Lower lobe of right lung (tissue), 2 donors: ENCODE data around the gene DMRTC2. TPM values are rescaled to one million over a fixed set of nuclear protein-coding genes. Genes with fewer than 3 reads are reported as not detected.

Experiments used
- ATAC-seq, 2 donors: fragments of 200-7000 bp; cut with Tn5 transposase; one replicate each; pipeline ENCODE4 v1.9.1; 2020 to 2022; ENCODE audit warnings: mild to moderate bottlenecking in 2 of 2, moderate library complexity in 2 of 2
- DNase-seq: peaks from one replicate; pipeline ENCODE4 v3.0.0-alpha.2; 2020
- H3K27ac ChIP-seq: fragments of 200-600 bp; one replicate; pipeline ENCODE4 v1.8.0; 2022
- H3K27me3 ChIP-seq: fragments of 200-600 bp; one replicate; pipeline ENCODE4 v1.8.0; 2022; ENCODE audit warnings: low read depth
- H3K36me3 ChIP-seq: fragments of 200-600 bp; one replicate; pipeline ENCODE4 v1.8.0; 2022; ENCODE audit warnings: mild to moderate bottlenecking
- H3K4me1 ChIP-seq: fragments of 200-600 bp; one replicate; pipeline ENCODE4 v1.8.0; 2022
- H3K4me3 ChIP-seq: fragments of 200-600 bp; one replicate; pipeline ENCODE4 v1.8.0; 2022; ENCODE audit warnings: mild to moderate bottlenecking
- H3K9me3 ChIP-seq: fragments of 200-600 bp; one replicate; pipeline ENCODE4 v1.8.0; 2022
- intact Hi-C: fragments of 100-400 bp; cut with DNase I; formaldehyde crosslinking; loops from one replicate; pipeline ENCODE4 v1.11.0; 2022
- total RNA-seq: library from RNA; stranded (reverse); fragmentation: NEBNext Ultra II Directional; extraction: Animal tissue kit (Norgen Biotek cat#: 25700); gene quantifications from one replicate; pipeline ENCODE4 v1.2.1, GENCODE V29; 2021
- TF ChIP-seq, protein P1 (sequence below): fragments of 200-600 bp; IDR thresholded peaks from one replicate; pipeline ENCODE4 v1.8.0; 2022; ENCODE audit warnings: antibody characterized with exemption, mild to moderate bottlenecking
- donor health status: DM: no; HTN: yes; CAD: no; lungs with severe emphysema.

Gene DMRTC2
- total RNA-seq, 1 donor from 2014 or later: not detected

DNA sequence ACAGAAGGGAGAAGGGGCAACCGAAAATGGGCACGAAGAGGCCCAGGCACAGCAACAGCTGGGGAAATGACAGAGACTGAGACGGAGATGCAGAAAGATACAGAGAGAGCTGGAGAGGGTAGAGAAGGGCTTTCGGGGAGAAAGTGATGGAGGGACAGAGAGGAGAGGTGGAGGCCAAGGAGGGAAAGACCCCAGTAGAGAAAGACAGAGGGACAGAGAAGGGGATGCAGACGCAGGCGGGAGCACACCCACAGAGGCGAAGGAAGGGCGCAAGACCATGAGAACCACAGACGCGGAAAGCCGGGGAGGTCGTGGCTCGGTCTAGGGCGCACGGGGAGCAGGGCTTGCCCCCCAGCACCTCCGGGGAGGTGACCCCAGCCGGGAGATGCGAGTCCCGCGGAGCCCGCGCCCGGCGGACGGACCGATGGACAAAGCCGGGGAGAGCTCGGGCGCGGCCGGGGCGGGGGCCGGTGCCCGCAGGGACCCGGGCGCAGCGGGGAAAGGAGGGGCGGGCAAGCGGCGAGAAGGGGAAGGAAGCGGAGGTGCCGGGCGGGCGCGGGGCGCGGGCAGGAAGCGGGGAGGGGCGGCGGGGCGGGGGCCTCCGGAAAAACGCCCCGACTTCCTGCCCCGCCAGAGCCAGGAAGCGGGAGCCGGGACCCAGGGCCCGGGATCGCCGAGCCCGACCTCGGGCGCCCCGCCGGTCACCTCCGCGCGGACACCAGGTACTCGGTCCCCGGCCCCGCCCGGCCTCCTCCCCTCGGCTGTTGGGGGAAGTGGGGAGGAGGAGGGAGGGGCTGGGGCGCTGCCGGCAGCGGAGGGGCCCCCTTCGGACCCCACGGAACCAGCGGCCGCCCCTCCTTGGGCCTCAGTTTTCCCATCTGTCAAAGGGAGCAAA, 38.0 kb downstream of the DMRTC2 start, which contains the start of gene ARHGEF1:
Gene ARHGEF1 (plus strand): TSS at position 617 of the 895 bp plus-strand sequence. CDS start 4,899 bp downstream, outside the sequence.
- peak within 1 kb of the TSS; percentile 97 for H3K4me3 ChIP-seq
- ATAC-seq: peak; percentile 34 to 54
- H3K27ac ChIP-seq: peak within 1 kb of the TSS; percentile 95
- intact Hi-C loops: loop anchor here (10.0 kb wide), 1 partner anchor 52 kb away; no protein-coding TSS in a partner anchor
- peak; percentile 83 for DNase-seq
- no peaks in the 10 kb centered on the region for H3K9me3 ChIP-seq
- H3K27me3 ChIP-seq: no peaks in the 10 kb centered on the region
- TF ChIP-seq, protein P1, sequence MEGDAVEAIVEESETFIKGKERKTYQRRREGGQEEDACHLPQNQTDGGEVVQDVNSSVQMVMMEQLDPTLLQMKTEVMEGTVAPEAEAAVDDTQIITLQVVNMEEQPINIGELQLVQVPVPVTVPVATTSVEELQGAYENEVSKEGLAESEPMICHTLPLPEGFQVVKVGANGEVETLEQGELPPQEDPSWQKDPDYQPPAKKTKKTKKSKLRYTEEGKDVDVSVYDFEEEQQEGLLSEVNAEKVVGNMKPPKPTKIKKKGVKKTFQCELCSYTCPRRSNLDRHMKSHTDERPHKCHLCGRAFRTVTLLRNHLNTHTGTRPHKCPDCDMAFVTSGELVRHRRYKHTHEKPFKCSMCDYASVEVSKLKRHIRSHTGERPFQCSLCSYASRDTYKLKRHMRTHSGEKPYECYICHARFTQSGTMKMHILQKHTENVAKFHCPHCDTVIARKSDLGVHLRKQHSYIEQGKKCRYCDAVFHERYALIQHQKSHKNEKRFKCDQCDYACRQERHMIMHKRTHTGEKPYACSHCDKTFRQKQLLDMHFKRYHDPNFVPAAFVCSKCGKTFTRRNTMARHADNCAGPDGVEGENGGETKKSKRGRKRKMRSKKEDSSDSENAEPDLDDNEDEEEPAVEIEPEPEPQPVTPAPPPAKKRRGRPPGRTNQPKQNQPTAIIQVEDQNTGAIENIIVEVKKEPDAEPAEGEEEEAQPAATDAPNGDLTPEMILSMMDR: no peak
- peaks cover 42% of the 10 kb centered on the region for H3K4me1 ChIP-seq
- H3K36me3 ChIP-seq: peaks cover 6% of the 10 kb centered on the region

DNA sequence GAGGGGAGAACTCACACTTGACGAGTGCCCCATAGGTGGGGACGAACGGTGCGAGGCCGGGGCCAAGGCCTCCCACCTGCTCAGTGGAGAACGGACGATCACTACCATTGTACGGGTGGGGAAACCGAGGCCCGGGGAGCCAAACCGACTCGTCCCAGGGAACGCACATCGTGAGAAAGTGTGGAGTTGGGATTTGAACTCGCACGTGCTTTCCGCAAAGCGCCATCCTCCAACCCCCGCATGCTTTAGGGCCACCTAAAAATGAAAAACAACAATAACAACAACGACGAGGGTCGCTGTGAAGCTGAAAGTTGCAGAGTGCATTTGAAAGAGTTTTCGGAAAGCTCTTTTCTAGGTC, 38.6 kb downstream of the DMRTC2 start:
- no peak for DNase-seq
- intact Hi-C loops: loop anchor here (10.0 kb wide), 1 partner anchor 51 kb away; no protein-coding TSS in a partner anchor
- ATAC-seq: no peak
- H3K9me3 ChIP-seq: no peaks in the 10 kb centered on the region
- H3K4me3 ChIP-seq: peak overlapping the region; percentile 97
- TF ChIP-seq, protein P1: no peak
- peaks cover 11% of the 10 kb centered on the region for H3K36me3 ChIP-seq
- no peaks in the 10 kb centered on the region for H3K27me3 ChIP-seq
- peak overlapping the region; percentile 95 for H3K27ac ChIP-seq
- H3K4me1 ChIP-seq: peaks cover 48% of the 10 kb centered on the region

DNA sequence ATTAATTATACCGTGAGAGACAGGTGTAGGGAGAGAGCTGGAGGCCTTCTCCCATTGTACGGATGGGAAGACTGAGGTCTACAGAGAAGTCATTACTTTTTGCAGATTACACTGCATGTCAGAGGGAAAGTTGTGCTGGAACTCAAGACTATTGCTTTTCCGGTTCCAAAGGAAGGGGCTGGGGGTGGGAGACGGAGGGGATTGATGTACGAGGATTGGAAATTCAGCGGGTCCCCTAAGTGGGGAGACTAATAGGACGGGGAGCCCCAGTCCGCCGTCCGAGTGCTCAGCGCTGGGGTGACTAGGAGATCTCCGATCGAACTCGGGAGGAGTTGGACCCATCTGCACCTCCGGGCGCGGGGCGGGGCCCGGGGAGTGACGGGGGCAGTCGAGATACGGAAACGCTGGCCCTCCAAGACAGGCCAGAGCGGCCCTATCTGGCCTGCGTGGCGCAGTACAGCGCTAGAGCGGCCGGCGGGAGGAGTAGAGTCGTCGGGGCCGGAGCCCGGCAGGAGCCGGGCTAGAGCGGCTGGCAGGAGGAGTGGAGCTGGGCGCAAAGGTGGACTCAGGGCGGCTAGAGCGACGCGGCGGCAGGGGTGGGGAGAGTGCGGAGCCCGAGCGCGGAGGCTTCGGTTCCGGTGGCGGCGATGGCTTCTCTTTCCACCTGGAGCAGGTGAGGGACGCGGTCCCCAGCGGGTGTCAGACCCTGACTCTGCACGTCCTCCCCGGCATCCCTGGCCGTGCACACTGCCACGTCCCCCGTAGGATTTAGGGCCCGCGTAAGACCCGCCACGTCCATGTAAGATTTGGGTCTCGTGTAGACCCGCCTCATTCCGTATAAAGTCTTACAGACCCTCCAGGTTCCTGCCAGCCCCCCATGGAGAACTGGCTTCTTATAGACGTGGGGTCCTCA, 39.2 kb downstream of the DMRTC2 start:
- H3K27ac ChIP-seq: peak overlapping the region; percentile 95
- DNase-seq (peak; percentile 97), ATAC-seq (peak; percentile 91 to 93)
- H3K36me3 ChIP-seq: peaks cover 18% of the 10 kb centered on the region
- intact Hi-C loops: loop anchor here (10.0 kb wide), 1 partner anchor 51 kb away; no protein-coding TSS in a partner anchor
- H3K4me3 ChIP-seq: peak overlapping the region; percentile 97
- no peaks in the 10 kb centered on the region for H3K27me3 ChIP-seq
- TF ChIP-seq, protein P1: peak; percentile 33
- no peaks in the 10 kb centered on the region for H3K9me3 ChIP-seq
- H3K4me1 ChIP-seq: peaks cover 55% of the 10 kb centered on the region

DNA sequence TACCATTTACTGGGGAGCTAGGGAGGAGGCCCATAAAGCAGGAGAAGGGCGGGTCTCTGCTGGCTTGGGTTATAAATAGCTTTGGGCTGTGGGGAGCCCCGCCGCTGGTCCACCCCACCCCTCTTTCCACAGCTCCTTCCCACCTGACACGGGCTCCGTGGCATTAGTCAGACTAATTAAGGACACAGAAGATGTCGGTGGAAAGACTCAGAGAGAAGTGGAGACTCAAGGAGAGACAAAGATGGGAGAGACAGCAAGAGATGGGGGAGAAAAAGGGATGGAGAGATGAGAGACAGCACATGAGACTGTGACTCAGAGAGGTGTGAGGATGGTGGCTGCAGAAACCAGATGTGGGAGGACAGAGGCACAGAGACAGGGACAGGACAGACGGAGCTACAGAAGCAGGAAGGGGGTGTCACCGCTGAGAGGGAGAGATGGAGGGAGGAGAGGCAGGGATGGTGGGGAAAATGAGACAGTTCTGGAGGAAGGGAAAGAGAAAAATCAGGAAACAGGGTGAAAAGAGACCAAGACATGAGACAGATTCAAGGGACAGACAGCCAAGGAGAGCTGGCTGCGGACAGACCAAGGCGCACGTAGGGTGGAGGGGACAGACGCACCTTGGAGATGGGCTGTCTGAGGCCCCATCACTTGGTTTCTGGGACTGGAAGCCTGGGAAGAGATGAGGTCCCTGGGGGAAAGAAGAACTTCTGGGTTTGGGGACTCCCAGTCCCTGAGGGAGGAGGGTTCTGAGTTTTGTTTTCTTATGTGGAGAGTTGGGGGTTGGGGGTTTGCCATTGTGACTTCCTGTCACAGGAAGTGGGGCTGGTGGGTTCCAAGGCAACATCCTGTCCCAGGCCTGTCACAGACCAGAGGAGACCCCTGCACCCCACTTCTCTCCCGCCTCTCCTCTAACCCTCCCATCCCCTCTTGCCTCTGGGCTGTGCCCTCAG, 42.2 kb downstream of the DMRTC2 start:
- DNase-seq (no peak), ATAC-seq (no peak)
- Histone ChIP-seq H3K27ac (peak overlapping the region; percentile 71), H3K27me3 (no peaks in the 10 kb centered on the region), H3K9me3 (no peaks in the 10 kb centered on the region), H3K4me1 (peaks cover 61% of the 10 kb centered on the region), H3K4me3 (peak overlapping the region; percentile 39), H3K36me3 (peaks cover 47% of the 10 kb centered on the region)
- TF ChIP-seq, protein P1: no peak
- intact Hi-C loops: loop anchor here (10.0 kb wide), 1 partner anchor 48 kb away; no protein-coding TSS in a partner anchor
